ENCODE results near the gene DNAJB6. TPM values are rescaled to one million over a fixed set of nuclear protein-coding genes. Genes with fewer than 3 reads are reported as not detected.

Gene DNAJB6
- polyA plus RNA-seq, 3 donors, result 66.6 to 117 (median 116) TPM

- no peak for DNase-seq
- Histone ChIP-seq H3K4me3 (replicated peaks in 1 of 3; ENCODE audit: low read depth in 2 of 3, low read length in 3 of 3) (no peak overlapping the region), H3K36me3 (replicated peaks in 1 of 2; ENCODE audit: control insufficient read depth in 1 of 2, insufficient read depth in 2 of 2, low read length in 2 of 2) (no peaks in the 10 kb centered on the region), H3K9me3 (replicated peaks in 1 of 2; ENCODE audit: control insufficient read depth in 1 of 2, insufficient read depth in 1 of 2, low read length in 2 of 2) (no peaks in the 10 kb centered on the region), H3K27me3 (ENCODE audit: control insufficient read depth in 2 of 2, insufficient read depth in 2 of 2, low read length in 2 of 2) (no peaks in the 10 kb centered on the region), H3K27ac (ENCODE audit: low read depth in 1 of 2, low read length in 2 of 2) (no peak overlapping the region), H4K20me1 (ENCODE audit: insufficient read depth, low read length) (no peaks in the 10 kb centered on the region), H3K4me1 (ENCODE audit: control insufficient read depth in 1 of 2, insufficient read depth in 2 of 2, low read length in 2 of 2) (peaks cover 7 to 8% of the 10 kb centered on the region in 2 donors), H3K79me2 (ENCODE audit: insufficient read depth, low read length) (no peaks in the 10 kb centered on the region), H3K9ac (ENCODE audit: insufficient read depth, low read length, poor library complexity, severe bottlenecking) (no peak overlapping the region), H2AFZ (ENCODE audit: insufficient read depth, low read depth, low read length, poor library complexity, severe bottlenecking) (no peak overlapping the region), H3K4me2 (replicated peaks; ENCODE audit: extremely low read depth, low read length, poor library complexity, severe bottlenecking) (no peak overlapping the region)
- 96% methylated on average over 11 of the region's 12 CpGs for WGBS (ENCODE audit: insufficient coverage)
- no peak for TF ChIP-seq CTCF (IDR thresholded peaks at IDR 0.05)
- H3K4me1 Mint-ChIP-seq, result peaks cover 12% of the 10 kb centered on the region
- H3K4me3 Mint-ChIP-seq, result no peak overlapping the region
- no peaks in the 10 kb centered on the region for H3K36me3 Mint-ChIP-seq
- H3K27ac Mint-ChIP-seq, result no peak overlapping the region
- H3K27me3 Mint-ChIP-seq (ENCODE audit: low read depth in 3 of 3), result peaks cover 0 to 6% (median 1%) of the 10 kb centered on the region in 3 donors
- intact Hi-C loops (cut with micrococcal nuclease), result no loop called here
- no peaks in the 10 kb centered on the region for H3K9me3 Mint-ChIP-seq
Measured at GRCh38 chr7:157428554-157428945, 91.7 kb downstream of the DNAJB6 start.

GRCh38 chr7:157429001-157429679 lies 92.3 kb downstream of the DNAJB6 start:
- no peak for DNase-seq
- no peak for TF ChIP-seq CTCF (IDR thresholded peaks at IDR 0.05)
- Mint-ChIP-seq H3K4me1 (peaks cover 12% of the 10 kb centered on the region), H3K4me3 (no peak overlapping the region), H3K27ac (peak overlapping the region in 1 of 7 donors; percentile 62), H3K9me3 (no peaks in the 10 kb centered on the region), H3K36me3 (no peaks in the 10 kb centered on the region), H3K27me3 (ENCODE audit: low read depth in 3 of 3) (peaks cover 0 to 7% (median 1%) of the 10 kb centered on the region in 3 donors)
- H3K4me1 ChIP-seq (ENCODE audit: control insufficient read depth in 1 of 2, insufficient read depth in 2 of 2, low read length in 2 of 2), result peaks cover 7 to 8% of the 10 kb centered on the region in 2 donors
- H3K36me3 ChIP-seq (replicated peaks in 1 of 2; ENCODE audit: control insufficient read depth in 1 of 2, insufficient read depth in 2 of 2, low read length in 2 of 2), result no peaks in the 10 kb centered on the region
- 89% methylated on average over 11 of the region's 15 CpGs for WGBS (ENCODE audit: insufficient coverage)
- no peak overlapping the region for H3K9ac ChIP-seq (ENCODE audit: insufficient read depth, low read length, poor library complexity, severe bottlenecking)
- H2AFZ ChIP-seq (ENCODE audit: insufficient read depth, low read depth, low read length, poor library complexity, severe bottlenecking), result no peak overlapping the region
- no peaks in the 10 kb centered on the region for H4K20me1 ChIP-seq (ENCODE audit: insufficient read depth, low read length)
- no peak overlapping the region for H3K4me3 ChIP-seq (replicated peaks in 1 of 3; ENCODE audit: low read depth in 2 of 3, low read length in 3 of 3)
- no peak overlapping the region for H3K27ac ChIP-seq (ENCODE audit: low read depth in 1 of 2, low read length in 2 of 2)
- H3K9me3 ChIP-seq (replicated peaks in 1 of 2; ENCODE audit: control insufficient read depth in 1 of 2, insufficient read depth in 1 of 2, low read length in 2 of 2), result no peaks in the 10 kb centered on the region
- no peaks in the 10 kb centered on the region for H3K27me3 ChIP-seq (ENCODE audit: control insufficient read depth in 2 of 2, insufficient read depth in 2 of 2, low read length in 2 of 2)
- intact Hi-C loops (cut with micrococcal nuclease), result no loop called here
- H3K79me2 ChIP-seq (ENCODE audit: insufficient read depth, low read length), result no peaks in the 10 kb centered on the region
- no peak overlapping the region for H3K4me2 ChIP-seq (replicated peaks; ENCODE audit: extremely low read depth, low read length, poor library complexity, severe bottlenecking)
